Neural cell (in vitro differentiated cells): Measurements from ENCODE around the gene ERMARD. TPM values are rescaled to one million over a fixed set of nuclear protein-coding genes. Genes with fewer than 3 reads are reported as not detected.

Experiments used
- H2AFZ ChIP-seq: fragments of 200-600, 300-800 bp; sonication (generic), shearing (Covaris generic); 2 replicates; pipeline ENCODE4 v1.6.0; 2014; ENCODE audit warnings: low read depth, mild to moderate bottlenecking, antibody characterized with exemption, low read length, moderate library complexity
- H3F3A ChIP-seq: fragments of 200-600 bp; shearing (Covaris generic); 2 replicates; pipeline ENCODE4 v1.6.1; 2016; ENCODE audit warnings: mild to moderate bottlenecking, moderate library complexity, mixed read lengths, antibody characterized with exemption, low read length; ENCODE audit not compliant: insufficient read depth, poor library complexity, severe bottlenecking
- H3K27ac ChIP-seq: fragments of 200-600, 300-800 bp; sonication (generic), shearing (Covaris generic); 2 replicates; pipeline ENCODE4 v1.5.1; 2014; ENCODE audit warnings: mild to moderate bottlenecking, low read length, moderate library complexity
- H3K27me3 ChIP-seq: fragments of 300-800, 200-600 bp; sonication (generic), shearing (Covaris generic); 2 replicates; pipeline ENCODE4 v1.6.0; 2014; ENCODE audit warnings: mild to moderate bottlenecking, low read depth, low read length, moderate library complexity; ENCODE audit not compliant: insufficient read depth
- H3K36me3 ChIP-seq: fragments of 300-800, 200-600 bp; sonication (generic), shearing (Covaris generic); 2 replicates; pipeline ENCODE4 v1.5.1; 2014; ENCODE audit warnings: mild to moderate bottlenecking, antibody characterized with exemption, low read length, moderate library complexity; ENCODE audit not compliant: insufficient read depth
- H3K4me2 ChIP-seq: fragments of 300-800, 200-600 bp; sonication (generic), shearing (Covaris generic); 2 replicates; pipeline ENCODE4 v1.6.0; 2014; ENCODE audit warnings: mild to moderate bottlenecking, low read length
- H3K4me3 ChIP-seq: fragments of 300-800, 200-600 bp; sonication (generic), shearing (Covaris generic); 2 replicates; pipeline ENCODE4 v1.5.1; 2014; ENCODE audit warnings: mild to moderate bottlenecking, low read length, moderate library complexity
- H3K79me2 ChIP-seq: fragments of 200-600 bp; shearing (Covaris generic); replicated peaks from 2 replicates; pipeline ENCODE4 v1.6.0; 2014; ENCODE audit warnings: mild to moderate bottlenecking, low read length, moderate library complexity; ENCODE audit not compliant: insufficient read depth
- H3K9ac ChIP-seq: fragments of 300-800, 200-600 bp; sonication (generic), shearing (Covaris generic); 2 replicates; pipeline ENCODE4 v1.6.1; 2016; ENCODE audit warnings: mild to moderate bottlenecking, low read length, mixed read lengths
- H3K9me2 ChIP-seq: fragments of 200-600 bp; shearing (Covaris generic); 2 replicates; pipeline ENCODE4 v1.6.1; 2016; ENCODE audit warnings: mild to moderate bottlenecking, low read length, mixed read lengths; ENCODE audit not compliant: insufficient read depth
- H3K9me3 ChIP-seq: fragments of 200-600, 300-800 bp; sonication (generic), shearing (Covaris generic); 2 replicates; pipeline ENCODE4 v1.6.1; 2016; ENCODE audit warnings: mild to moderate bottlenecking, mixed run types, low read length, moderate library complexity, mixed read lengths
- H4K20me1 ChIP-seq: fragments of 200-600 bp; shearing (Covaris generic); 2 replicates; pipeline ENCODE4 v1.6.1; 2016; ENCODE audit warnings: mild to moderate bottlenecking, mixed run types; ENCODE audit not compliant: insufficient read depth
- CTCF ChIP-seq: fragments of 450-650 bp; IDR thresholded peaks from 2 replicates; pipeline ENCODE4 v1.5.1; 2014; ENCODE audit warnings: antibody characterized with exemption, mild to moderate bottlenecking, moderate library complexity; ENCODE audit not compliant: poor library complexity, severe bottlenecking
- EP300 ChIP-seq: fragments of 450-650 bp; conservative IDR thresholded peaks from 2 replicates; pipeline ENCODE4 v1.6.1; 2014; ENCODE audit warnings: antibody characterized with exemption, mild to moderate bottlenecking, moderate library complexity; ENCODE audit not compliant: poor library complexity, severe bottlenecking
- EZH2 ChIP-seq: fragments of 200-600, 300-800 bp; shearing (Covaris generic), sonication (generic); IDR thresholded peaks from 2 replicates; pipeline ENCODE4 v1.6.1; 2014; ENCODE audit warnings: antibody characterized with exemption, low read length, borderline replicate concordance, mild to moderate bottlenecking; ENCODE audit not compliant: insufficient read depth, poor library complexity, severe bottlenecking
- MXI1 ChIP-seq: fragments of 450-650 bp; conservative IDR thresholded peaks from 2 replicates; pipeline ENCODE4 v1.6.1; 2014; ENCODE audit warnings: antibody characterized with exemption, mild to moderate bottlenecking; ENCODE audit not compliant: poor library complexity, severe bottlenecking
- POLR2AphosphoS5 ChIP-seq: IDR thresholded peaks from 2 replicates; pipeline ENCODE4 v1.6.1; 2012
- RAD21 ChIP-seq: fragments of 450-650 bp; conservative IDR thresholded peaks from 2 replicates; pipeline ENCODE4 v1.6.1; 2014; ENCODE audit warnings: antibody characterized with exemption, mild to moderate bottlenecking, moderate library complexity
- REST ChIP-seq: IDR thresholded peaks from 2 replicates; pipeline ENCODE4 v1.6.1; 2012; ENCODE audit warnings: borderline replicate concordance
- SMC3 ChIP-seq: fragments of 450-650 bp; conservative IDR thresholded peaks from 2 replicates; pipeline ENCODE4 v1.6.1; 2014; ENCODE audit warnings: antibody characterized with exemption, mild to moderate bottlenecking, moderate library complexity; ENCODE audit not compliant: poor library complexity
- TAF1 ChIP-seq: IDR thresholded peaks from 2 replicates; pipeline ENCODE4 v1.6.1; 2012; ENCODE audit warnings: low read depth
- polyA plus RNA-seq: library from polyadenylated mRNA; depleted of rRNA; stranded (reverse); fragments of >200 nt; gene quantifications from 2 replicates; pipeline ENCODE4 v1.2.3, GENCODE V29; 2014

The ERMARD gene
- polyA plus RNA-seq, 1 donor from 2014 or later, result 51.2 TPM

GRCh38 chr6:169729961-169730360 lies 21.5 kb upstream of the ERMARD start:
- TF ChIP-seq EZH2 (no peak), REST (no peak), SMC3 (no peak), MXI1 (no peak), EP300 (no peak), CTCF (no peak), RAD21 (no peak), POLR2AphosphoS5 (no peak)
- no peaks in the 10 kb centered on the region for H3K9me2 ChIP-seq

GRCh38 chr6:169738204-169738975 lies 13.0 kb upstream of the ERMARD start:
- Histone ChIP-seq H3K27me3 (no peaks in the 10 kb centered on the region), H4K20me1 (no peaks in the 10 kb centered on the region), H3K4me2 (no peak overlapping the region), H3K4me3 (no peak overlapping the region), H3K79me2 (no peaks in the 10 kb centered on the region), H3K9ac (no peak overlapping the region), H3K9me3 (no peaks in the 10 kb centered on the region), H2AFZ (no peak overlapping the region), H3F3A (no peaks in the 10 kb centered on the region), H3K9me2 (no peaks in the 10 kb centered on the region), H3K36me3 (no peaks in the 10 kb centered on the region), H3K27ac (no peak overlapping the region)
- TF ChIP-seq SMC3, result no peak
- no peak for TF ChIP-seq CTCF
- TF ChIP-seq REST, result no peak
- TF ChIP-seq RAD21, result no peak
- TF ChIP-seq TAF1, result no peak
- no peak for TF ChIP-seq MXI1
- no peak for TF ChIP-seq POLR2AphosphoS5
- TF ChIP-seq EP300, result no peak
- TF ChIP-seq EZH2, result no peak

More at GRCh38 chr6:169729961-169730360, 21.5 kb upstream of the ERMARD start:
- Histone ChIP-seq H3K27ac (no peak overlapping the region), H3K9me3 (no peaks in the 10 kb centered on the region), H3K79me2 (peaks cover 17% of the 10 kb centered on the region), H3K4me3 (no peak overlapping the region), H4K20me1 (no peaks in the 10 kb centered on the region), H3K4me2 (no peak overlapping the region), H3K27me3 (no peaks in the 10 kb centered on the region), H3F3A (no peaks in the 10 kb centered on the region), H3K36me3 (no peaks in the 10 kb centered on the region), H3K9ac (no peak overlapping the region), H2AFZ (no peak overlapping the region)
